ENCODE results near the gene RAPGEF1.

DNA sequence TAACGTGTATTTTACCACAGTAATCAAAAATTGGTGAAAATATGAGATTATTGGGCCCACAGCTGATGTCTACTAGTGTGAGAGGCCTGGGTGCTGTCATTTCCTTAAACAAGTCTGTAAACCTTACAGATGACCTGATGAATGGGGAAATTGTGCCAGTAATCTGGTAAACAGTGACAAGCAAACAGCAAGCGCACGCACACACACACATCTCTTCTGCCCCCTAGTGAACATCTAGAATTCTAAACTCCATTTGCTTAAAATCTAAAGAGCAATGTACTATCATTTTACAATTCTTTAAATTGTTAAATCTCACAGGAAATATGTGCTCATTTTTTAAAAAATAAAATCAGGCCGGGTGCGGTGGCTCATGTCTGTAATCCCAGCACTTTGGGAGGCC is 7.5 kb upstream of the RAPGEF1 start:
- TF ChIP-seq ZNF274 (IDR thresholded peaks at IDR 0.05; ENCODE audit: low read depth, low read length) = no peak
- no peak for TF ChIP-seq SUZ12 (IDR thresholded peaks at IDR 0.05; ENCODE audit: extremely low read depth, insufficient read depth, insufficient read length)
- TF ChIP-seq YY1 (IDR thresholded peaks at IDR 0.05; ENCODE audit: insufficient read depth, insufficient read length) = no peak

Data from NT2/D1 (cell line).